Upper lobe of left lung (tissue), 4 donors: ENCODE results near the gene CD33.

Source experiments
- CTCF ChIP-seq, 6 experiments: fragments of 450-650 bp in 4 of 6; fragments of 200-600 bp in 2 of 6; sonication (generic) in 2 of 6; IDR thresholded peaks; one replicate each; pipeline ENCODE4 v1.5.1; 2016 to 2019; ENCODE audit warnings: antibody characterized with exemption in 6 of 6
- EP300 ChIP-seq, 4 donors: sonication (generic); formaldehyde crosslinking; IDR thresholded peaks; one replicate each; pipeline ENCODE4 v1.5.1; 2017; ENCODE audit warnings: antibody characterized with exemption in 4 of 4, control low read depth in 2 of 4
- POLR2A ChIP-seq, 4 donors: fragments of 450-650 bp; IDR thresholded peaks; one replicate each; pipeline ENCODE4 v1.5.1; 2016 to 2017; ENCODE audit warnings: antibody characterized with exemption in 4 of 4, mild to moderate bottlenecking in 2 of 4
- POLR2AphosphoS5 ChIP-seq, 2 donors: sonication (generic); formaldehyde crosslinking; IDR thresholded peaks; one replicate each; pipeline ENCODE4 v1.5.1; 2017; ENCODE audit warnings: antibody characterized with exemption in 2 of 2

- TF ChIP-seq POLR2A (IDR thresholded peaks at IDR 0.05) (no peak), CTCF (IDR thresholded peaks at IDR 0.05) (no peak), POLR2AphosphoS5 (IDR thresholded peaks at IDR 0.05) (no peak), EP300 (IDR thresholded peaks at IDR 0.05) (no peak)
Observed at GRCh38 chr19:51277112-51277511, 52.2 kb downstream of the CD33 start.
